Activated naive CD4-positive, alpha-beta T cell (primary cell): Measurements from ENCODE around the gene SNAPC4.

Experiments used
- DNase-seq, 4 experiments: peaks; one replicate each; lab custom pipeline; 2025; lab: John Stamatoyannopoulos, UW

SNAPC4 gene

GRCh38 chr9:136400038-136400834 is at the start of gene SNAPC4:
TSS of gene SNAPC4 (minus strand) at chr9:136400170. CDS start at chr9:136398428, 1,742 bp downstream.
- DNase-seq: peak; percentile 65 to 85 (median 72)

- DNase-seq: no peak
These were observed 48.7 kb upstream of the SNAPC4 start for GRCh38 chr9:136448655-136449054.

DNA sequence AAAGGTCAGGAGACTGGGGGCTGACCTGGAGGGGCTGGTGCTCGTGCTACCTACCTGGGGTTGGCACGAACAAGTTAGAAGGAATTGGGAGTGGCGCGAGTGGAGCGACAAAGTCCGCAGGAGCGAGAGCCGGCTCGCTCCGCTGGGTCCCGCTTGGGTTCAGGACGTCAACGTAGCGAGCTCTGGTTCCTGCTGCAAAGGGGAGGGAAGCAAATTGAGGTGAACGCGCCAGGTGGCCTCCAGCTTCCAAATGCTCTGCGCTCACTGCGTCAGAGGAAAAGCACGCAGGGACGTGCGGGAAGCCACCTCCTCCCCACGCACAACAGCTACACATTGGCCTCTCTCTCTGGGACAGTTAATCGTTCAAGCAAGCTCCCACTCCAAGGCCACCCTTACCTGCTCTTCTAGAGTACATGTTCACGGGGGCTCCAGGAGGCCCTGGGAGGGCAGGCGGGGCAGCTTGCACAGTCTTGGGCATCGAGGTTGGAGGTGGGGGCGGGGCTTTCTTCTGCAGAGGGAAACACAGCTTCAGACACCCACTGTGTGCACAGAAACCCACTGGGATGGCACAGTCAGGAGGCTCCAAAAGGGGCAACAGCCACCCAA is 47.3 kb upstream of the SNAPC4 start:
- DNase-seq: no peak

DNA sequence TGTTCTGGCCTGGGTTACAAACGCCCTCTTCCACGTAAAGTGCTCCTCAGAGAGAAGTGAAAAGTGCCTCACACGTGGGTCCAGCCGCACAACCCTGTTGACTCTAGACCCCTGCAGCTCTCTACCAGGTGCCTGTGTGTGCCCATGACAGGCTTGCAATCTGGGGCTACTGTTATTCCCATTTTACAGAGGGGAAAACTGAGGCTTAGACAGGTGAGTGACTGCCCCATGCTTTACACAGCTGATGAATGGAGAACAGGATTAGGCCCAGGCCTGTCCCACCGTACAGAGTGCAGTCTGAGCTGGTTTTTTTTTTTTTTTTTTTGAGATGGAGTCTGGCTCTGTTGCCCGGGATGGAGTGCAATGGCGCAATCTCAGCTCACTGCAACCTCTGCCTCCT is 45.8 kb upstream of the SNAPC4 start:
- DNase-seq: no peak

DNA sequence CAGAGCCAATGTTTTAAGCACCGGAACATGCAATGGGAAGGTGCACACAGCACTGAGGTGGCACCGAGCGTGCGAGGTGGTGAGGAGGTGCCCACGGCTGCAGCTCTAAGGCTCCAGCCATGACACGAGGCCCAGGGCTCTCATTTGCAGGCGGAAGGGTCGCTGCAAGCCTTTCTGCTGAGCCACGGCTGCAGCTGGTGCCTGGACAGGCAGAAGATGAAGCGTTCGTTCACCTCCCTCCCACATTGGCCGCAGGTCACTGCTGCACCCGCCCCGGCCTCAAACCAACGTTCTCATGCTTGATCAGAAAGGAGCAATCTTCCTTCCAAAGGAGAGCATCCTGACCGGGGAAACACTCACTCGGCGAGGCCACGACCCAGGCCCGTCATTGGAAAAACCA is 44.1 kb upstream of the SNAPC4 start:
- DNase-seq: no peak

- no peak for DNase-seq
These were observed 43.7 kb upstream of the SNAPC4 start for GRCh38 chr9:136443687-136444086.

DNA sequence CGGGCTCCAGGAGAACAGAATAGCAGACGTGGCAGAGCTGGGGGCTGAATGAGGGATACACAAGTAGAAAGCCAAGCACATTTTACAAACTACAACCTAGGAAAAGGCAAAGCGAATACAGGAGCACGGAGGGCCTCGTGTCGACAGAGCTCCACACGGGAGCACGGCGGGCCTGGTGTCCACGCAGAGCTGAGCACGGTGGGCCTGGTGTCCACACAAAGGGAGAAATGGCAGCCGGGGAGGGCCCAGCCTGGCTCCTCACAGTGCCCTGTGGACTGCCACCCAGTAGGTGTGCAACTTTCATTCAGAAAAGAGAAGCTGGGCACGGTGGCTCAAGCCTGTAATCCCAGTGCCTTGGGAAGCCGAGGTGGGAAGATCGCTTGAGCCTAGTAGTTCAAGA is 43.1 kb upstream of the SNAPC4 start:
- no peak for DNase-seq

GRCh38 chr9:136442265-136442664 is 42.3 kb upstream of the SNAPC4 start:
- no peak for DNase-seq

- no peak for DNase-seq
These were observed 41.8 kb upstream of the SNAPC4 start for GRCh38 chr9:136441681-136442245.

- DNase-seq: no peak
These were observed 41.3 kb upstream of the SNAPC4 start for GRCh38 chr9:136441191-136441680.

DNA sequence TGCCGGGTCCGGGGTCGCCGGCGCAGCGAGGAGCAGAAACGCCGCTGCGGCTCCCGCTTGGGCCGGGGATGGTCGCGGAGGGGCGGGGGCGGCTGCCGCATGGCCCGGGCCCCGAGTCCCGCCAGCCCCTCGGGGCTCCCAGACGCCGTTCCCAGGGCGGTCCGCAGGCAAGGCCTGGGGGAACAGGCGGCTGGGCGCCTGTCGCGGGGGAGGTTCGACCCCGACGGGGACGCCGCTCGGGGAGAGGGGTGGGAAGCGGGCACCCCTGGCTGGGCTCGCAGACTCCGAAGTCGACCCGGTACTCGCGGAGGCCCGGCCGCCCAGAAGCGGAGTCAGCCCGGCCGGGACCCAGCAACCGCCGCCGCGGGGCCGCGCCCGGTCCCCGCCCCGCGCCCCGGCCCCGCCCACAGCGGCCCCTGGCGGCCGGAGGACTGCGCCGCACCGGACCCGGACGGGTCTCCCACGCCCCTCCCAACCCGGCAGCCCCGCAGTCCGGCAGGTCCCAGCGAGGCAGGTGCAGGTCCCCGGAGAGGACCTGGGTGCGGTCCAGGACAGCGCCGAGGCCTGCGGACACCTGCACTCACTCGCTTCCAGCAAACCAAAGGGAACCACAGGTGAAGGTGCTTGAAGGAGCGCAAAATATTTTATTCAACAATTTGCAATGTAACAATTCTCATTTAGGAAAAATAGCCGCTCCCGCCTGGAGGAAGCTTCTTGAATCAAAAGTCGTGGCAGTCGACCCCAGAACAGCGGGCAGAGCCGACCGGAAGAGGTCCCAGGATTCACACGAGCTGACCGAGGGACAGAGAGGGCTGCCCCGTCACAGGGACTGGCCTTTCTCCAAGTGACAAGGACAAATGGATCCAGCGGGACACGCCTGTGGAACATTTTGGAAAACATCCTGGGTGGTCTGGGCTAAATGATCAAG is 39.8 kb upstream of the SNAPC4 start, which contains the start of gene INPP5E:
Gene INPP5E (minus strand): TSS at position 365 of the 928 bp plus-strand sequence. CDS start 426 bp downstream, outside the sequence.
- DNase-seq: peak; percentile 59 to 87 (median 73)

DNA sequence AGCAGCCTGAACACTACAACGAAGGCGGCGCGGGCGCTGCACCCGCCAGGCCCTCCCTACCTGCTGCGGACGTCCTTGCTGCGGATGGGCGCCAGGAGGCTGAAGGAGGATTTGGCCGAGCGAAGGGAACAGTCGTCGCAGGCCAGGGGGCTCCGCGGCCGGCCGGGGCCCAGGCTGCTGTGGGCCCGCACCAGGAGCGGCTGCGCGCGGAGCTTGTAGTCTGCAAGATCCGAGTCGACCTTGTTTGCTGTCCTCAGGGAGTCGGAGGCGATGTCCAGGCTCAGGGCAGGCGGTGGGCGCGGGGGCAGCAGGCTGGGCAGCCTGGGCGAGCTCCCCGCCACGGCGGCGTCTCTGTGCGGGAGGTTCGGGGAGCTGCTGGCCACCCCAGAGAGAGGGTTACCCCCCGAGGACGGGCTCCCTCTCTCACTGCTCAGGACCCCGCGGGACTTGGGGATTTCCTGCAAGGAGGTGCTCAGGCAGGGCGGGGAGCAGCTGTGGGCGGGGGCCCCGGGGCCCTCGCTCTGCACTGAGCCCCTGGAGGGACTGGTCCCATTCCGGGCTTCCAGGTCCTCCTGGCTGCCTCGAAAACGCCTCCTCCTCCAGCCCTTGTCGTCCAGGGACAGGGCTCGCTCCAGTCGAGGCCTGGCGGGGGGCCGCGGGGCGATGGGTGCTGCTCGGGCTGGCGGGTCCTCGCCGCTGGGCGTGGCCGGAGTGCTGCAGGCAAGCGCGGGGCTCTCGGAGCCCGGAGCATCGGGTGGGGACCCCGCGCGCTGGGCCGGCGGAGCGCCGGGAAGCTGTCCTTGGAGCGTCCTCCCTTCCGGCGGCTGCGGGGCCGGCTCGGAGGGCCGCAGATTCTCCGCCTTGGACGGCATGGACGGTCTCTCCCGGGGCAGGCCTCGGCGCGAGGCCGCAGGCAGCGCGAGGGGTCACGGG is 38.8 kb upstream of the SNAPC4 start:
- peak in 3 of 4 experiments; percentile 23 to 35 (median 33) for DNase-seq

DNA sequence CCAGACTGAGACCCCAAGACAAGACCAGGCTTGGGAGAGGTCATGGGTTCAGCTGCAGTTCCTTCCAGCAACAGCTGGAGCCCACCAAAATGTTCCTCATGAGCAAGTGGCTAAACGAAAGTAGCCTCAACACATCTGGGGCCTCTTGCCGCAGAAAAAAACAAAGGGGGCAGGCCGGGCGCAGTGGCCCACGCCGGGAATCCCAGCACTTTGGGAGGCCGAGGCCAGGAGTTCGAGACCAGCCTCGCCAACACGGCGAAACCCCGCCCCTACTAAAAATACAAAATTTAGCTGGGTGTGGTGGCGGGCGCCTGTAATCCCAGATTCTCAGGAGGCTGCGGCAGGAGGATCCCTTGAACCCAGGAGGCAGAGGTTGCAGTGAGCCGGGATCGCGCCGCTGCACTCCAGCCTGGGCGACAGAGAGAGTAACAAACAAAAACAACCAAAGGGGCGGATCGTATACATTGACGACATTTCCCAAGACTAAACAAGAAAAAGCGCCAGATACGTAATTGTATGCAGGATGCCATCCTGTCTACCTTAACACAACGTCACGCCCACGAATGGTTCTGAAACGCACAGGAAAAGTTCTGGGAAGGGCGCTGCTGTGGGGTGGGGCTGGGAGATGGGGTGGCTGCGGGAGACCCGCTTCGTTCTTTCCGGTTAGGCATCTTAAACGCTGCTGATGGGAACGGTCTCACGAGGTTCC is 38.0 kb upstream of the SNAPC4 start:
- no peak for DNase-seq

DNA sequence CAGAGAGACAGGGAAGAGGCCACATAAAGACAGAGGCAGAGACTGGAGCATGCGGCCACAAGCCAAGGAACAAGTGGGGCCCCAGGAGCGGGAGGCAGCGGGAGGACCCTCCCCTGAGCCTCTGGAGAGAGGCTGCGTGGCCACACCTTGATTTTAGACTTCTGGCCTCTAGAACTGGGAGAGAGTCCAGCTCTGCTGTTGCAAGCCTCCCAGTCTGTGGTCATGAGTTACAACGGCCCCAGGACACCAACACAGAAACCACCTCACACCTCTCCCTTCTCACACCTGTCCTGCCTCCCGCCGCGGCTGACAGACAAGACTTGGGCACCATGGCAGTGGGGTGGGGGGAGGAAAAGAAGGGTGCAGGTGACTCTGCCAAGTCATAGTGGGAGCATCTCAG is 37.5 kb upstream of the SNAPC4 start:
- DNase-seq: no peak

DNA sequence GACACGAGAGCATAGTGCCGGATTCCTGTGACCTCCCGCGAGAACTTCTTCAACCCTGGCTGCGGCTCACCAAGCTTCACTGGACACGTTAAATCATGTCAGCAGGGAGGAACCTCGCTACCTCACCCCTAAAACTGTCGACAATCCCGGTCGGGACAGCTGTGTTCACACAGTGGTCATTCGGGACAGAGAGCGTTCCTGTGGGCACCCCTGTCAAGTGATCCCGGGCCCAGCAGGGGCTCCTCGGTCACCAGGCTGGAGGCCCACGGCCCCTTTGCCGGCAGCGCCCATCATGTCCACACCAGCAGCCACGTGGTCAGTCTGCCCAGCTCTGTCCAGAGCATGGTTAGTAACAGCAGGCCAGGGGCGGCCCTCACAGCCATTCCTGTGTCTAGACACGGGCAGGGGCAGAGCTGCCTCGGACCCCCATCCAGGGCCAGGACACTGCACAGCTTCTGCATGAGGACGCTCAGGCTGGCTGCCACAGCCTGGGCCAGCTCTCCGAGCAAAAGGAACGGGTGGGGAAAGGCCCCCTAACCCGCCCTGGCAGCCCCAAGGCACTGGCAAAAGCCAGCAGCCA is 36.2 kb upstream of the SNAPC4 start:
- DNase-seq: no peak

DNA sequence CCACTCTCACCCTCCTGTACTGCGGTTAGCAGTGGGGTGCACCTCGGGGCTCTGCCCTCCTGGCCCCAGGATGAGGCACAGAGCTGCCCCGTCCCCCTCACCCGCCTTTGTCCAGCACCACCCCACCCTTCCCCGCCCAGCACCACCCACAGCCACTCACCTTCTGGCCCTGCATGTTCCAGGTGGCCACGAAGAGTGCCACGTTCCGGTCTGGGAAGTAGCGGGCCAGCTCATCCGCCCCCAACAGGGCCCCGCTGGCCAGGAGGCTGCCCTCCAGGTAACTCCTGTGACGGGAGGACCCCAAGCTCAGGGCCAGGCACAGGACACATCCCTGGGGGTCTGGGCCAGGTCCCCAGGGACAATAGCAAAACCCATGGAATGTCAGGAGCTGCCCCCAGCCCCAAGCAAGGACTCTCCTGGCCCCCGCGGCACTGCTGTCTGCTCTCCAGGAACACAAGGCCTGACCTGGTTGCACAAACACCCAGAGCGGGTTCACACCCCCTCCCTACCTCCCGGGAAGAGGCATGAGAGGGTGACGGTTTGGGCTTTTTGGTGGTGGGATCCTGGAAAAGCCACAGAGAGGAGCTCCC is 34.7 kb upstream of the SNAPC4 start:
- no peak for DNase-seq

GRCh38 chr9:136433849-136434579 is 34.0 kb upstream of the SNAPC4 start:
- DNase-seq: no peak

- DNase-seq: no peak
These were observed 33.2 kb upstream of the SNAPC4 start for GRCh38 chr9:136433043-136433715.
